Fibroblast of skin of left quadriceps (primary cell): Measurements from ENCODE around the gene TLX2.

Source experiments
- DNase-seq, 2 experiments: peaks; one replicate each; pipeline ENCODE4 v3.0.0-alpha.2; 2013; ENCODE audit warnings: low read depth in 2 of 2

The TLX2 gene

DNA sequence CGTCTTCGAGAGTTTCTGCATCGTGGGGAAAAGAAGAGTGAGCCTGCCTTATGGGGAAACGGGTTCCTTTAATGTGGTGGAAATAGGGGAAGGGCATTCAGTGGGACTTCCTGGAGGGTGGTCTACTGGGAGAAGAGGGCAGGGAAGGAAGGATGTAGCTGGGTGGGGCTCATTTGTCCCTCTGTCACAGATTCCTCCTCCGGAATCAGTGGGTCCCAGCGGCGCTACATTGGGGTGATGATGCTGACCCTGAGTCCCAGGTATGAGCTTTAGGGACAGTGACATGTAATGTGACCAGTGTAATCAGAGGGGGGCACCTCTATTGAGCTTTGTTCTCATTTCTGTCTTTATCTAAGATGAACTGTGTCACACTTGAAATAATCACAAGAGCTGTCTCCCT is 17.4 kb downstream of the TLX2 start:
- DNase-seq: no peak

DNA sequence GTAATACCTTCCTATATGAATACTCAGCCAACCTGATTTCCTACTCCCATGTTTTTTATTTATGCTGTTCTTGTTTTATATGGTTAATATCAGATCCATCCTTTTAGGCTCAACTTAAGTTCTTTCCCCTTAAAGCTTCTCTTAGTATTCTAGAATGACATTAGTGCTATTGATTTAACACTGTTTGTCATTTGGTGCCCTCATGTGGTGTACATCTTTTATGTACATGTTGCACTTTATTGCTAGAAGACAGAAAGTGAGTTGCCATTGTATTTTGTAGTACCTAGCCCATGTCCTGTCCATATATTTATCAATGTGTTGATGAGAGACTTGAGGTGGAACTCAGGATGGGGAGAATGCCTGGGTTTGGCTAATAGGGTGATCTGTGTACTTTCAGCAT is 18.0 kb downstream of the TLX2 start:
- peak in 1 of 2 experiments; percentile 30 for DNase-seq

GRCh38 chr2:74533464-74533863 is 19.2 kb downstream of the TLX2 start:
- DNase-seq: no peak

DNA sequence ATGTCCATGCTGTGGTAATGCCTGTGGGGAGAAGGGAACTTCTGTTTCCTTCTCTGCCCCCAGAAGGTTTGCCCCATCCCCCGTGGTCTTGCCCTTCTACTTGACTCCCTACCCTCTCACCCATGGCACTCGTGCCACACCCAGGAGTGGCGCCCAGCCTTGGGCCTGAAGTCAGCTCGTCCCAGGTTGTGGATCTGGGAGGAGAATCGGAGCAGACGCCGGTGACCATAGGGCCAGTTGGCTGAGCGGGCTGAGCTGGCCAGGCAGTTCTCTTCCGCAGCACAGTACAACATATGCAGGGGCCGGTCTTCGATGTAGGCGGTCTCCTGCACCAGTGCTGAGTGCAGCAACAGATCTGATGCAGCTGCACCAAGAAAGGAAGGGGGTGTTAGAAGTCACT is 20.2 kb downstream of the TLX2 start:
- no peak for DNase-seq

GRCh38 chr2:74535440-74535965 is 21.3 kb downstream of the TLX2 start:
- DNase-seq: no peak

- DNase-seq: no peak
Observed at GRCh38 chr2:74536166-74536950, 22.1 kb downstream of the TLX2 start.

- no peak for DNase-seq
Observed at GRCh38 chr2:74537140-74537539, 22.9 kb downstream of the TLX2 start.

DNA sequence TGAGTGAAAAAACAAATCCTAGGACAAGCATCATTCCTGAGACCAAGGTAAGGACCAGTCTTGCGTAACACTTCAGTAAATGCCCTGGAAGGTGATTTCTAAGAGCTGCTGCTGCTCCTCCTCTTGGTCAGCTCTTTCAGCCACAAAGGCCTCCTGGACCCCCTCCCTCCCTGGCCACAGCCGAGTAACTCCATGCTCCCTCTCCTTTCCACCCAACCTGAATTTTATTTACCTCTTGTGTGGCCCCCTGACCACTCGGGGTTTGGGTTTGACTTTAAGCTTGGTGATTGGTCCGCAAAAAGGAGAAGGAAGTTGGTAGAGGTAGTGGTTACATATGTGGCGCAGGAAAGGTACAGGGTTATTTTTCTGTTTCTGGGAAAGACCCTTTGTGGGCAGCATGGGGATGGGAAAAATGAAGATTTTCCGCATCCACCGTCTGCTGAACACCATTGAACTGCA is 24.7 kb downstream of the TLX2 start:
- no peak for DNase-seq

DNA sequence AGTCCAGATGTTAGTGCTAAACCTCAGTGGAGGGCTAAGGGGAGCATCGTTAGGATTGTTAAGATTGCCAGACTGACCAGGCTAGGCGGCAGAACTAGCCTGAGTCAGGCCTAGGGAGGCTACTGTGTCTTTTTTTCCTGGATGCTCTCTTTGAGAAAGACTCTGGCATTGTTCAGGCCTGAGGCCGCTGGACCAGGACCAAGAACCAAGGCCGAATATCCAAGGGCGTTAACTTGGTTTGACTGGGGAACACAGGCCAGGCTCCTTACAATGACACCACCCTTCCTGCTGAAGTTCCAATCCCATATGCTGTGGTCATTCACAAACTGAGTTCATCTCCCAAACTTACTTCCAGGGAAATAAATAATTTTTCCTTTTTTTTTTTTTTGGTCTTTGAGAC is 26.0 kb downstream of the TLX2 start:
- no peak for DNase-seq

GRCh38 chr2:74542978-74543377 is 28.7 kb downstream of the TLX2 start:
- DNase-seq: no peak

DNA sequence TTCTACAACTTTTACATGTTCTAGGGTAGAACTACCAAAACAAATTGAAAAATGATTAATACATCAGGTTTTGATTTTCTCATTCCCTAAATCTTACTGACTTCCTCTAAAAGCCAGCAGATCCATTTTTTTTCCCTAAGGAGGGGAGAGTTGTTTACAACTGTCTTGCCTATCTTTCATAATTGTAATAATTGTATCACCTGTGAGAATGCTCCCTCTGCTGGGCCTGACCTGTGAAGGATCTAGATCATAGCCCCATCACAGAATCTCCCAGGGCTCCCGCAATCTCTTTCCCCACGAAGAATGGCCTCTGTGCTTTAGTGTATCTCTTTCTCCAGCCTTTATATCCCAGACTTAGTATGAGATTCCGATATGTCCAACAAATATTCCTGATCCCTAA is 30.4 kb downstream of the TLX2 start:
- DNase-seq: no peak

DNA sequence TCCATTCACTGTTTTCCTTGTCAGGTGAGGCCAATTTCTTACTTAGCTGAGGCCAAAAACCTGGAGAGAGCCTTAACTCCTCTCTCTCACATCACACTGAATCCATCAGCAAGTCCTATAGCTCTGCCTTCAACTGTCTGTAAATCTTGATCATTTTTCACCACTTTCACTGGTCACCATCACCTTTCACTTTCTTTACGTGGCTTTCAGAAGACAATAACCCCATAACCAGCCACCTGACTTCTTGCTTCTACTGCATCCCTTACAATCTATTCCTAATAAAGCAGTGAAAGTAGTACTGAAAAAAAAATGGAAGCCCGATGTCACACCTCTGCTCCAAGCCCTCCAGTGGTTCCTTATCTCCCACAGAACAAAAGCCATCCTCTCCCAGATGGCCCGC is 31.8 kb downstream of the TLX2 start:
- DNase-seq: no peak

- no peak for DNase-seq
Observed at GRCh38 chr2:74548285-74548899, 34.1 kb downstream of the TLX2 start.

DNA sequence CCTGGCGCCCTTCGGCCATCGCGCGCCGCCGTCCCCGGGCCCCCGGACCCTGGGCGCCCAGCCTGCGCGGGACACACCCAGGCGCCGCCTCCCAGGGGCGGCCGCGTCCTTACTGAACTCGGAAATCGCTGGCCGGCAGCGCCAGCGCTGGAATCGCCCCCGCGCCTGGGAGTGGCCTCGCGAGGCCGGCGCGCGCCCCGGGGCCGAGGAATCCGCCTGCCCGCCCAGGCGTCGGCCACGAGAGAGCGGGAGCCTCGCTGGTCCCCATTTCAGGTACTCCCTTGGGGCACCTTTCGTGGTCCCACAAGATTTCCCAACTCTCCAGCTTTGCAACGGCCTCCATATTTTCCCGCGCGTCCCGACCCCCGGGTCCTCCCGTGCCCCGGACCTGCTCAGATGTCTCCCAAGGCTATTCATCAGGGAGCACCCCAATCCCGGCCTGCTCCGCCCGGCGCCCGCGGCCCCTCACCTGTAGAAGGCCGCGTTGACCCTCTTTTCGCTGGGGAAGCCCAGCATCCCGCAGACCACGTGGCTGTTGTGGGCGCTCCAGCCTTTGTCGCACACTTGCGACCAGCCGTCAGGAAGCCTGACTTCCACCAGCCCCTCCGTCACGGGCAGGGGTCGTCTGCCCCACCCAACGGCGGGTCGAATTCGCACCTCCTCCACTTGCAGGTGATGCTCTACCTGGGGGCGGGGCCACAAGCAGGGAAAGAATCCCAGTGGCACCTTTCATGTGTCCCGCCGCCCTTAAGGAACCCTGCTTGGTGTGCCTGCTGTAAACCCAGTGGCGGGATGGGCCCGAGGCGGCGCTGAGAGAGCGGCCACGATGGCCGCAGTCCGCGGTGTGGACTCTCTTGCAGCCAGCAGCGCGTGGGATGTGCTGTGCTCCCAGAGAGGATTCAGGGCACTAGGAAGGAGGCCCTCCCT is 34.9 kb downstream of the TLX2 start:
- no peak for DNase-seq

GRCh38 chr2:74550231-74550630 is 36.0 kb downstream of the TLX2 start:
- DNase-seq: no peak

- no peak for DNase-seq
Observed at GRCh38 chr2:74551530-74551929, 37.3 kb downstream of the TLX2 start.

DNA sequence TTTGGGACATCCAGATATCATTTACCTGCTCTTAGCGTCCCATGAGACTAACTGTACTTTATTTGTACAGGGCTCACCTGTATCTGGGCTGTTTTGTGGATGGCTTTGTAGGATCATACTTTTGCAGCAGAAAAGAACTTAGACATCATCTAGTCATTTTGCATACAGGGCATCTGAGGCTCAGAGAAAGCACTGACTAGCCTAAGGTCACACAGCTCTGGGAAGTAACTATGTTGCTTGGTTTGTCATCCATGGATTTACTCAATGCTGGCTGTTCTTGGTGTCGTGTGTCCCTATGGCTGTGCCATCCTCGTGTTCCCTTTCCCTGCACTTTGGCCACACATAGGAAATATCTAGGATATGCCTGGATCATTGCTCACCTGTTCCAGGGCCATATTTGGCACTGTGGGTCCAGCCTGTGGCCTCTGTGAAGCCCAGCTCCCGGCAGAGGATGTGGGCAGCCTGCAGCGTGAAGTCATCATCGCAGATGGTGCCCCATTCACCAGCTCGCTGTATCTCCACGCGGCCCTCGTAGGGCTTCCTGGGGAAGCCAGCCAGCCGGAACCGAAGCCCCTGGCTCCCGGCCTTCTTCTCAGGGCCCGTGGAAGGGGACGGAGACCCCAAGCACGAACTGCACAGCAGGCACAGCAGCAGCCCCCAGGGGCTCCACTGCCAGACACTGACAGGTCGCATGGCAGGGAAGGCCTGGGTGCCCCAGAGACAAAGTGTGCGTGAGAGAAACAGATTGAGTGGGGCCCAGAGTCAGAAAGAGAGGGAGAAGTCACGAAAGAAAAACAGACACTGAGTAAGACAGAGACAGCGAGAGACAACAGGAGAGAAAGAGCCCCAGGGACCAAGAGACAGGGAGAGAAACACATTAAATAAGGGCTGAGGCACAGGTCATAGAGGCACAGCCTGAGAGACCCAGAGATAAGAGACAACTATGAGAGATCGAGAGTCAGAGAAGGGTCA is 38.0 kb downstream of the TLX2 start:
- DNase-seq: no peak

- no peak for DNase-seq
Observed at GRCh38 chr2:74552914-74553811, 38.9 kb downstream of the TLX2 start.

DNA sequence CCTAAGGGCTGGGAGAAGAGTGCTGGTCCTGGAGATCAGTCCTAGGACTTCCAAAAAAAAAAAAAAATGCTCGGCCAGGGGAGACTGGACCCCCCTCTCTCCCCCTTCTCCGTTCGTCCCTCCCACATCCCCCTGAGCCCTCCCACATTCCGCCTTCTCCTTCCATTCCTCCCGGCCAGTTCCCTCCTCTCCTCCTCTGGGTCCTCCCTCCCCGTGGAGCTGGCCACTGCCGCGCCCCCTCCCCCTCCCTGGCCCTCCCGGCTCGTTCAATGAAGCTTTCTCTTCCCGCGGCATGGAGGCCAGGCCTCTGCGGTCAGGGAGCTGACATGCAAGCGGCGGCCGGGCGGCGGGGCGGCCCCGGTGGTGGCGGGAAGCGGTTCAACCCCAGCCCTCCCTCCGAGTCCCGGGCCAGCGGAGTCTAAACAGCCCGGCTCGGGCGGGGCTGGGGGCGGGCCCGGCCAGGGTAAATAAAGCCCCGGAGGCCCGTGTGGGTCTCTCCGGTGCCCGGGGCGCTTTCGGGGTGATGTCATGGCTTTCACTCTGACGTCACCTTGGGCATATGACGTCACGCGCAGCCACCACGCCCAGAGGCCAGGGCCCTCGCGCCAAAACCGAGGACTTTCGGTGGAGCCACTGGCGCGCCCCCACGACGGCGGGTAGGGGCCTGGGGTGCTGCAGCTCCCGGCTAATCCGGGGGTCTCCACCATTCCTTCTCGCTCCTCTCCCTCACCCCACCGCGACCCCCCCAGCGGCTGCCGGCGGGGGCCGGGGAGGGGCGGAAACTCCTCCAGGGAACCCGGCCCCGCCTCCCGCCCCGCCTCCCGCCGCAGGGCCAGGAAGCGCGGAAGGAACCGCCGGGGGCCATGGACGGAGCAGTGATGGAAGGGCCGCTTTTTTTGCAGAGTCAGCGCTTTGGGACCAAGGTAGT is 39.9 kb downstream of the TLX2 start, which contains the start of the genes DOK1 and LOXL3:
DOK1 (plus strand) TSS at position 829 of the 928 bp plus-strand sequence; CDS start at position 864, 35 bp downstream.
LOXL3 (minus strand) TSS at position 51 of the 928 bp plus-strand sequence. CDS start 1,308 bp downstream, outside the sequence.
- peak; percentile 85 for DNase-seq
